ENCODE results near the gene KIRREL2. TPM values are rescaled to one million over a fixed set of nuclear protein-coding genes. Genes with fewer than 3 reads are reported as not detected.
"Not testable (repeated sequence)": the region's sequence is repeated elsewhere in the genome, so short reads cannot be mapped to it uniquely, and the experiment has no call there.

KIRREL2 gene
- total RNA-seq, 2 donors from 2014 or later, result 0.51 TPM; not detected in 1

DNA sequence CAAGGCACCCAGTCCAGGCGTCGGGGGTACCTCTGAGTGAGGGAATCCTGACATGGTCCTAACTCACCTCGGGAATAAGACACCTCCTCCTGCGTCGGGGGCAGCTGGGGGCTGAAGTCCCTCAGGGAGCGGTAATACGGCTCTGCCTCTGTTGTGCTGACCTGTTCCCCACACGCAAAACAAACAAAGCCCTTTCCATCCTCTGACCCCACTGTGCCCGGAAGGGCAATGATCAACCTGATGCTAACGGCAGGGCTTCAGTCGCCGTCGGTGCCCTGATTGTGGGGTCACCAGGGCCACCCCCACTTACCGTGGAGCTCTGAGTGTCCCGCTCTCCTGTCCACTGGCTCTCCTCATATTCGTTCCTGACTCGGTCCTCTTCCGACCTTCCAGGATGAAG lies 25.7 kb upstream of the KIRREL2 start:
- no peak for DNase-seq (ENCODE audit: low spot score)
- TF ChIP-seq, protein P1, sequence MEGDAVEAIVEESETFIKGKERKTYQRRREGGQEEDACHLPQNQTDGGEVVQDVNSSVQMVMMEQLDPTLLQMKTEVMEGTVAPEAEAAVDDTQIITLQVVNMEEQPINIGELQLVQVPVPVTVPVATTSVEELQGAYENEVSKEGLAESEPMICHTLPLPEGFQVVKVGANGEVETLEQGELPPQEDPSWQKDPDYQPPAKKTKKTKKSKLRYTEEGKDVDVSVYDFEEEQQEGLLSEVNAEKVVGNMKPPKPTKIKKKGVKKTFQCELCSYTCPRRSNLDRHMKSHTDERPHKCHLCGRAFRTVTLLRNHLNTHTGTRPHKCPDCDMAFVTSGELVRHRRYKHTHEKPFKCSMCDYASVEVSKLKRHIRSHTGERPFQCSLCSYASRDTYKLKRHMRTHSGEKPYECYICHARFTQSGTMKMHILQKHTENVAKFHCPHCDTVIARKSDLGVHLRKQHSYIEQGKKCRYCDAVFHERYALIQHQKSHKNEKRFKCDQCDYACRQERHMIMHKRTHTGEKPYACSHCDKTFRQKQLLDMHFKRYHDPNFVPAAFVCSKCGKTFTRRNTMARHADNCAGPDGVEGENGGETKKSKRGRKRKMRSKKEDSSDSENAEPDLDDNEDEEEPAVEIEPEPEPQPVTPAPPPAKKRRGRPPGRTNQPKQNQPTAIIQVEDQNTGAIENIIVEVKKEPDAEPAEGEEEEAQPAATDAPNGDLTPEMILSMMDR (IDR thresholded peaks at IDR 0.05), result no peak
- Histone ChIP-seq H3K27me3 (no peaks in the 10 kb centered on the region), H3K4me1 (no peaks in the 10 kb centered on the region), H3K4me3 (no peak overlapping the region), H3K27ac (no peak overlapping the region), H3K36me3 (no peaks in the 10 kb centered on the region), H3K9me3 (no peaks in the 10 kb centered on the region)

DNA sequence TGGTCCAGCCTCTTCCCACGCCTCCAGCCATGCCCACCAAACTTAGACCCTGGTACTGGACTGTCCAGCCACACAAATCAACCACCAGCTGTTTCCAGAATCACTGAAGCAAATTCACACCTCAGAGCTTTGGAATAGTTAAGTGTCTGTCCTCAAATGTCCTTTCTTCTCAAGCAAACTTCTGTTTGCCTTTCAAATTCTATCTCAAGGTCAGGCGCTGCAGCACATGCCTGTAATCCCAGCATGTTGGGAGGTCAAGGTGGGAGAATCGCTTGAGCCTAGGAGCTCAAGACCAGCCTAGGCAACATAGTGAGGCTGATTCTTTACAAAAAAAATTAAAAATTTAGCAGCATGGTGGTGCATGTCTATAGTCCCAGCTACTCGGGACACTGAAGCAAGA lies 24.7 kb upstream of the KIRREL2 start:
- Histone ChIP-seq H3K27me3 (no peaks in the 10 kb centered on the region), H3K4me3 (no peak overlapping the region), H3K27ac (no peak overlapping the region), H3K36me3 (no peaks in the 10 kb centered on the region), H3K4me1 (no peaks in the 10 kb centered on the region), H3K9me3 (no peaks in the 10 kb centered on the region)
- DNase-seq (ENCODE audit: low spot score), result no peak
- TF ChIP-seq, protein P1 (IDR thresholded peaks at IDR 0.05), result no peak

DNA sequence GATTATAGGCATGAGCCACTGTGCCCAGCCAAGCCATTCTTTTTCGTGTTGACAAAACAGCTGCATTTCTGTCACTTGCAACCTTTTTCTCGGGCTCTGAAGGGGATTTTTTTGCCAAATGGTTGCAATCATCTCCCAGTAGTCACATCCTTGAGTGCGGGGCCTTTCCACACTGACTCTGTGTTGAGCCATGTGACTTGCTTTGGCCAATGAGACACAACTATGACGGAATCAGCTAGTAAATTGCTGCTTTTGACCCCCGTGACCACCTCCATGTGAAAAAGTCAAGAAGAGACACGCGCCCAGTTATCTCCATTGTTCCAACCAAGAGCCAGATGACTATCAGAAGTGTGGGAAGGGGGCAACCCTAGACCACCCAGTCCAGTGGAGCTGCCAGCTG lies 22.7 kb upstream of the KIRREL2 start:
- peaks cover 0 to 10% of the 10 kb centered on the region in 2 donors for H3K9me3 ChIP-seq
- H3K27ac ChIP-seq, result no peak overlapping the region
- H3K36me3 ChIP-seq, result no peaks in the 10 kb centered on the region
- TF ChIP-seq, protein P1 (IDR thresholded peaks at IDR 0.05), result no peak
- DNase-seq (ENCODE audit: low spot score), result no peak
- H3K4me1 ChIP-seq, result no peaks in the 10 kb centered on the region
- H3K27me3 ChIP-seq, result no peaks in the 10 kb centered on the region
- no peak overlapping the region for H3K4me3 ChIP-seq

DNA sequence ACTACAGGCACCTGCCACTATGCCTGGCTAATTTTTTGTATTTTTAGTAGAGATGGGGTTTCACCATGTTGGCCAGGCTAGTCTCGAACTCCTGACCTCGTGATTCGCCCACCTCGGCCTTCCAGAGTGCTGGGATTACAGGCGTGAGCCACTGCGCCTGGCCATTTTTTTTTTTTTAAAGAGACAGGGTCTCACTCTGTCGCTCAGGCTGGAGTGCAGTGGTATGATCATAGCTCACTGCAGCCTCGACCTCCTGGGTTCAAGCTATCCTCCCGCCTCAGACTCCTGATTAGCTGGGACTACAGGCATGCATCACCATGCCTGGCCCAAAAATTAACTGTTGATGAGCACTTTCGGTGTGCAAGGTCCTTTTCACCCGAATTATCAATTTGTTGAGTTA lies 20.6 kb upstream of the KIRREL2 start:
- not testable (repeated sequence) for H3K27me3 ChIP-seq, H3K27ac ChIP-seq

DNA sequence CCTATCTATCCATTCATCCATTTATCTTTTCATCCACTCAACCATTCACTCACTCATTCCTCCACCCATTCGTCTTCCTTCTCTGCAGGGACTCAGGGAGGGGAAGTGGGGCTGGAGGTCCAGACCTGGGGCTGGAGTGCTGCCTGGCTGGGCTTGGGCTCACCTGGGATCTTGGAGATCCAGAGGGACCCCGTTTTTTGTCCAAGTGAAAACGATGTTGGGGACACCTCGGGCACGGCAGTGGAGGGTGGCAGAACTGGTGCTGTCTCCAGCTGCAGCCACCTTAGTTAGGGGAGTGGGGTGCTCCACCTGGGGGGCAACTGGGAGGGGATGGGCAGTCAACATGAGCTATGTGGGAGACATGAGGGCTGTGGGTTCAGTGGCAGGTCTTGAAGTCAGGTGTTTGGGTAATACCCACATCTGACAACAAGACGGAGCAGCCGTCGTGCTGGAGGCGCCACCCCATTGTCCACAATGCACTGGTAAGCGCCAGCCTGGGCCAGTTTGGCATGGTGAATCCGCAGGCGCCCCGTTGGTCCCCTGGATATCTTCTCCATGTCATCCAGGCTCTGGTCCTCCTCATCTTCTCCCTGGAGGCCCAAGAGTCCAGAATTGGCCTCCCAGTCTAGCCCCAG lies 14.6 kb upstream of the KIRREL2 start:
- no peak overlapping the region for H3K4me3 ChIP-seq
- peaks cover 15 to 21% of the 10 kb centered on the region in 2 donors for H3K27me3 ChIP-seq
- DNase-seq (ENCODE audit: low spot score), result no peak
- peaks cover 0 to 18% of the 10 kb centered on the region in 2 donors for H3K9me3 ChIP-seq
- TF ChIP-seq, protein P1 (IDR thresholded peaks at IDR 0.05), result no peak
- no peaks in the 10 kb centered on the region for H3K36me3 ChIP-seq
- H3K4me1 ChIP-seq, result peaks cover 0 to 15% of the 10 kb centered on the region in 2 donors
- no peak overlapping the region for H3K27ac ChIP-seq

More for the DNA sequence above, 20.6 kb upstream of the KIRREL2 start:
- not testable (repeated sequence) for DNase-seq (ENCODE audit: low spot score); H3K36me3 ChIP-seq; H3K4me1 ChIP-seq; H3K4me3 ChIP-seq
- peaks cover 0 to 18% of the 10 kb centered on the region in 2 donors for H3K9me3 ChIP-seq

DNA sequence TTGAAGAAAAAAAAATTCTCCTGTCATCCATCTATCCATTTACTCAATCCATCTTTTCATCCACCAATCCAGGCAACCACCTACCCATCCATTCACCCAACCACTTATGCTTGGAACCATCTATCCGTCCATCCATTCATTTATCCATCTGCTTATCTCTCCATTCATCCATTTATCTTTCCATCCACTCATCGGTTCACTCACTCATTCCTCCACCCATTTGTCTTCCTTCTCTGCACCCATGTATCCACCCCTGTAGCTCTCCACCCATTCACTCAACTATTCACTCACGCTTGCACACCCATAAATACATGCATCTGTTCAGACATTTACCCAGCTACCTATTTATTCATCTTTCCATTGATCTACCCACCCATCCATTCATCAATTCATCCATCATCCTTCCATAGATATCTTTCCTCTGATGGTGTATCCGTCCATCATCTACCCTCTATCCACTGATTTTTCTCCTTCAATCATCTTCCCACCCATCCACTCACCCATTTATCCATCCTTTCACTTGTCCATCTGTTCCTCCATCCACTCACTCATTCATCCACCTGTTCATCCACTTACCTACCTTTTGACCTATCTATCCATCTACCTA lies 13.9 kb upstream of the KIRREL2 start:
- no peak for DNase-seq (ENCODE audit: low spot score)
- Histone ChIP-seq H3K36me3 (no peaks in the 10 kb centered on the region), H3K27ac (no peak overlapping the region), H3K9me3 (peaks cover 0 to 18% of the 10 kb centered on the region in 2 donors), H3K4me1 (peaks cover 0 to 15% of the 10 kb centered on the region in 2 donors), H3K27me3 (peaks cover 15 to 21% of the 10 kb centered on the region in 2 donors), H3K4me3 (no peak overlapping the region)
- TF ChIP-seq, protein P1 (IDR thresholded peaks at IDR 0.05), result no peak

Measured in right atrium auricular region (tissue), 2 donors.